ENCODE results near the gene ZNF558.

The ZNF558 gene

DNA sequence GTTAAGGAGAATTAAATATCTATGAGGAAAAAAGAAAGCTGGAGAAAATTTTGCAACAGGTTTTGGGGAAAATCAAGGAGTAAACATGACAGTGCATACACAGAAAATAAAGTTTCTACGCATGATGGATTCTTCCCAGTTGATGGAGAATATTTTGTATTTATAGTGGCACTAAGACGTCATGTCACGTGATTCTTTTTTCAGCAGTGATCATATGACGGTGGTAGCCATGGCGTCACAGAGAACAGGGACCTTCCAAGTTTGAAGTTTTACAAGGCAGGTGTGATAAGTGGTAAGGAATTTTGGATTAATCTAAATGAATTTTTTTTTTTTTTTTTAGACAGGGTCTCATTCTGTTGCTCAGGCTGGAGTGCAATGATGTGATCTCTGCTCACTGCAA, 8.6 kb upstream of the ZNF558 start:
- TF ChIP-seq, protein P1, sequence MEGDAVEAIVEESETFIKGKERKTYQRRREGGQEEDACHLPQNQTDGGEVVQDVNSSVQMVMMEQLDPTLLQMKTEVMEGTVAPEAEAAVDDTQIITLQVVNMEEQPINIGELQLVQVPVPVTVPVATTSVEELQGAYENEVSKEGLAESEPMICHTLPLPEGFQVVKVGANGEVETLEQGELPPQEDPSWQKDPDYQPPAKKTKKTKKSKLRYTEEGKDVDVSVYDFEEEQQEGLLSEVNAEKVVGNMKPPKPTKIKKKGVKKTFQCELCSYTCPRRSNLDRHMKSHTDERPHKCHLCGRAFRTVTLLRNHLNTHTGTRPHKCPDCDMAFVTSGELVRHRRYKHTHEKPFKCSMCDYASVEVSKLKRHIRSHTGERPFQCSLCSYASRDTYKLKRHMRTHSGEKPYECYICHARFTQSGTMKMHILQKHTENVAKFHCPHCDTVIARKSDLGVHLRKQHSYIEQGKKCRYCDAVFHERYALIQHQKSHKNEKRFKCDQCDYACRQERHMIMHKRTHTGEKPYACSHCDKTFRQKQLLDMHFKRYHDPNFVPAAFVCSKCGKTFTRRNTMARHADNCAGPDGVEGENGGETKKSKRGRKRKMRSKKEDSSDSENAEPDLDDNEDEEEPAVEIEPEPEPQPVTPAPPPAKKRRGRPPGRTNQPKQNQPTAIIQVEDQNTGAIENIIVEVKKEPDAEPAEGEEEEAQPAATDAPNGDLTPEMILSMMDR (conservative IDR thresholded peaks at IDR 0.05; ENCODE audit: low read length): no peak
- no peak for TF ChIP-seq EZH2phosphoT487 (IDR thresholded peaks at IDR 0.05; ENCODE audit: borderline replicate concordance)
- no peak overlapping the region for H3K4me2 ChIP-seq (ENCODE audit: low read depth, low read length, poor library complexity, severe bottlenecking)
- no peak overlapping the region for H3K9ac ChIP-seq (ENCODE audit: low read depth, low read length, poor library complexity, severe bottlenecking)
- H3K9me3 ChIP-seq (ENCODE audit: insufficient read depth, low read depth, low read length): no peaks in the 10 kb centered on the region
- H2AFZ ChIP-seq (ENCODE audit: low read length): no peak overlapping the region
- H3K4me1 ChIP-seq (ENCODE audit: insufficient read depth, low read length, poor library complexity, severe bottlenecking): no peaks in the 10 kb centered on the region
- no peaks in the 10 kb centered on the region for H3K36me3 ChIP-seq (ENCODE audit: insufficient read depth, low read length)
- no peaks in the 10 kb centered on the region for H3F3A ChIP-seq (ENCODE audit: low read depth)
- H3K9me2 ChIP-seq (replicated peaks; ENCODE audit: low read depth, low read length): no peaks in the 10 kb centered on the region
- H3K4me3 ChIP-seq (ENCODE audit: low read length, poor library complexity, severe bottlenecking): no peak overlapping the region
- no peaks in the 10 kb centered on the region for H3K27me3 ChIP-seq (ENCODE audit: insufficient read depth, low read length, poor library complexity, severe bottlenecking)
- no peaks in the 10 kb centered on the region for H4K20me1 ChIP-seq (ENCODE audit: insufficient read depth, low read length, poor library complexity, severe bottlenecking)
- no peaks in the 10 kb centered on the region for H3K79me2 ChIP-seq (ENCODE audit: insufficient read depth, low read length)

DNA sequence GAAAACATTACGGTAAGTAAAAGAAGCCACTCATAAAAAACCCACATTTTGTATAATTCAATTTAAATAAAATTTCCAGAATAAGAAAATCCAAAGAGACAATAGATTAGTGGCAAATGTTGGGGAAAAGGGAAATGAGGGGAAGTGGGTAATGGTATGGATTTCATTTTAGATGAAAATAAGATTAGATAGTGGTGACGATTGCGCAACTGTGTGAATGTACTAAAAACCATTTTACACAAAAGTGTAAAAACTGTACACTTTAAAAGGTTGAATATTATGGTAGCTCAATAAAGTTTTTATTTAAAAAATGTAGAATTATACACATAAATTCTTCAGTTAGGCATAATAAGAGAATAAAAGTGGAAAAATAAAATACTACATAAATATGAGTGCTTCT, 3.8 kb upstream of the ZNF558 start:
- TF ChIP-seq, protein P1 (conservative IDR thresholded peaks at IDR 0.05; ENCODE audit: low read length): no peak
- no peak for TF ChIP-seq EZH2phosphoT487 (IDR thresholded peaks at IDR 0.05; ENCODE audit: borderline replicate concordance)
- H3K79me2 ChIP-seq (ENCODE audit: insufficient read depth, low read length): no peaks in the 10 kb centered on the region

DNA sequence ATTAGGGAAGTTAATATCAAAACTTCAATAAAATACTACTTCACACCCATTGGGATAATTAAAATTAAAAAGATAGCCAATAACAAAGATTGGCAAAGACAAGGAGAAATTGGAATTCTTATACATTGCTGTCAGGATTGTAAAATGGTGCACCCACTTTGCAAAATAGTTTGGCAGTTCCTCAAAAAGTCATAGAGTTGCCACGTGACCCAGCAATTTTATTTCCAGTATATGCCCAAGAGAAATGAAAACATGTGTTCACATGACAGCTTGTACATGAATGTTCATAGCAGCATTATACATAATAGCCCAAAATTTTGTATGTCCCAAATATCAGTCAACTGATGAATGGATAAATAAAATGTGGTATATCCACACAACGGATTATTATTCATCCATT, 3.3 kb upstream of the ZNF558 start:
- Histone ChIP-seq H3K4me2 (ENCODE audit: low read depth, low read length, poor library complexity, severe bottlenecking) (no peak overlapping the region), H3K4me3 (ENCODE audit: low read length, poor library complexity, severe bottlenecking) (no peak overlapping the region), H3K79me2 (ENCODE audit: insufficient read depth, low read length) (no peaks in the 10 kb centered on the region), H3K4me1 (ENCODE audit: insufficient read depth, low read length, poor library complexity, severe bottlenecking) (peaks cover 12% of the 10 kb centered on the region), H3K9me3 (ENCODE audit: insufficient read depth, low read depth, low read length) (no peaks in the 10 kb centered on the region), H3K9me2 (replicated peaks; ENCODE audit: low read depth, low read length) (no peaks in the 10 kb centered on the region), H3K27me3 (ENCODE audit: insufficient read depth, low read length, poor library complexity, severe bottlenecking) (no peaks in the 10 kb centered on the region), H4K20me1 (ENCODE audit: insufficient read depth, low read length, poor library complexity, severe bottlenecking) (no peaks in the 10 kb centered on the region), H3K36me3 (ENCODE audit: insufficient read depth, low read length) (no peaks in the 10 kb centered on the region), H3K9ac (ENCODE audit: low read depth, low read length, poor library complexity, severe bottlenecking) (no peak overlapping the region), H2AFZ (ENCODE audit: low read length) (no peak overlapping the region), H3F3A (ENCODE audit: low read depth) (no peaks in the 10 kb centered on the region)
- no peak for TF ChIP-seq EZH2phosphoT487 (IDR thresholded peaks at IDR 0.05; ENCODE audit: borderline replicate concordance)
- TF ChIP-seq, protein P1 (conservative IDR thresholded peaks at IDR 0.05; ENCODE audit: low read length): no peak

More for the DNA sequence above, 3.8 kb upstream of the ZNF558 start:
- no peak overlapping the region for H2AFZ ChIP-seq (ENCODE audit: low read length)
- H3K36me3 ChIP-seq (ENCODE audit: insufficient read depth, low read length): no peaks in the 10 kb centered on the region
- no peaks in the 10 kb centered on the region for H3K27me3 ChIP-seq (ENCODE audit: insufficient read depth, low read length, poor library complexity, severe bottlenecking)
- no peak overlapping the region for H3K4me2 ChIP-seq (ENCODE audit: low read depth, low read length, poor library complexity, severe bottlenecking)
- no peak overlapping the region for H3K4me3 ChIP-seq (ENCODE audit: low read length, poor library complexity, severe bottlenecking)
- H3K9me3 ChIP-seq (ENCODE audit: insufficient read depth, low read depth, low read length): no peaks in the 10 kb centered on the region
- H4K20me1 ChIP-seq (ENCODE audit: insufficient read depth, low read length, poor library complexity, severe bottlenecking): no peaks in the 10 kb centered on the region
- H3K9ac ChIP-seq (ENCODE audit: low read depth, low read length, poor library complexity, severe bottlenecking): no peak overlapping the region
- no peaks in the 10 kb centered on the region for H3K9me2 ChIP-seq (replicated peaks; ENCODE audit: low read depth, low read length)
- no peaks in the 10 kb centered on the region for H3F3A ChIP-seq (ENCODE audit: low read depth)
- H3K4me1 ChIP-seq (ENCODE audit: insufficient read depth, low read length, poor library complexity, severe bottlenecking): peaks cover 8% of the 10 kb centered on the region

Measured in Loucy (cell line).